Chondrocyte (in vitro differentiated cells): Measurements from ENCODE around the gene DENND1A. TPM values are rescaled to one million over a fixed set of nuclear protein-coding genes. Genes with fewer than 3 reads are reported as not detected.

Source experiments
- DNase-seq: peaks from one replicate; pipeline ENCODE4 v3.0.0; 2021; ENCODE audit warnings: mixed read lengths, low spot score
- H3K27ac Mint-ChIP-seq: one replicate; pipeline ENCODE4 v1.8.0; 2021; ENCODE audit warnings: mild to moderate bottlenecking, moderate library complexity, mixed read lengths; ENCODE audit not compliant: unreplicated experiment
- H3K27me3 Mint-ChIP-seq: 2 replicates; pipeline ENCODE4 v1.8.0; 2021; ENCODE audit warnings: low read depth, mixed read lengths
- H3K36me3 Mint-ChIP-seq: 2 replicates; pipeline ENCODE4 v1.8.0; 2021; ENCODE audit warnings: low read depth, mixed read lengths
- H3K4me1 Mint-ChIP-seq: 2 replicates; pipeline ENCODE4 v1.8.0; 2021; ENCODE audit warnings: low read depth, mild to moderate bottlenecking, mixed read lengths
- H3K4me3 Mint-ChIP-seq: one replicate; pipeline ENCODE4 v1.8.0; 2021; ENCODE audit warnings: mild to moderate bottlenecking, moderate library complexity, mixed read lengths; ENCODE audit not compliant: unreplicated experiment
- H3K9me3 Mint-ChIP-seq: 2 replicates; pipeline ENCODE4 v1.8.0; 2021; ENCODE audit warnings: low read depth, mixed read lengths
- total RNA-seq: library from RNA; stranded (reverse); gene quantifications from 3 replicates; pipeline ENCODE4 v1.2.1, GENCODE V29; 2021
- TF ChIP-seq, protein P1 (sequence below): fragments of 200-600 bp; sonication (generic); IDR thresholded peaks from 2 replicates; pipeline ENCODE4 v1.5.0; 2021; ENCODE audit warnings: antibody characterized with exemption, mild to moderate bottlenecking, moderate library complexity

Gene DENND1A
- total RNA-seq, 1 donor from 2014 or later: 15.3 TPM

DNA sequence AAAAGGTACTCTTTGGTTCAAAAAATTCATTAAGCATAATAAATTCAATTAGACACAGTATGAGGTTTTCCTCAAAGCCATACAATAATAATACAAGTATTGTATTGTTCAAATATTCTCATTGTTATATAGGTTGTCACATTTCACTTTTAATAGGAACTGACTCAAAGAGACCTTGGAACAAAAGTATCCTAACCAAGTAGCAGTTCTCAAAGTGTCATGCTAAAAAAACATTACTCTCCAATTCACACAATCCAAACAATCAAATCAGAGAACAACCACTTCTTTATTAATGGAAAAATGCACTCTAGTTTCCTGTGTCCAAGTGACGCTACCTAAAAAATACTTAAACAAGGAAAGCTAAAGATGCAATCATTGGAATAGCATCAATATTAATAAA lies 115.4 kb downstream of the DENND1A start:
- no peaks in the 10 kb centered on the region for H3K9me3 Mint-ChIP-seq
- no peak overlapping the region for H3K27ac Mint-ChIP-seq
- H3K27me3 Mint-ChIP-seq: no peaks in the 10 kb centered on the region
- peaks cover 5% of the 10 kb centered on the region for H3K4me1 Mint-ChIP-seq
- no peaks in the 10 kb centered on the region for H3K36me3 Mint-ChIP-seq
- H3K4me3 Mint-ChIP-seq: no peak overlapping the region
- TF ChIP-seq, protein P1, sequence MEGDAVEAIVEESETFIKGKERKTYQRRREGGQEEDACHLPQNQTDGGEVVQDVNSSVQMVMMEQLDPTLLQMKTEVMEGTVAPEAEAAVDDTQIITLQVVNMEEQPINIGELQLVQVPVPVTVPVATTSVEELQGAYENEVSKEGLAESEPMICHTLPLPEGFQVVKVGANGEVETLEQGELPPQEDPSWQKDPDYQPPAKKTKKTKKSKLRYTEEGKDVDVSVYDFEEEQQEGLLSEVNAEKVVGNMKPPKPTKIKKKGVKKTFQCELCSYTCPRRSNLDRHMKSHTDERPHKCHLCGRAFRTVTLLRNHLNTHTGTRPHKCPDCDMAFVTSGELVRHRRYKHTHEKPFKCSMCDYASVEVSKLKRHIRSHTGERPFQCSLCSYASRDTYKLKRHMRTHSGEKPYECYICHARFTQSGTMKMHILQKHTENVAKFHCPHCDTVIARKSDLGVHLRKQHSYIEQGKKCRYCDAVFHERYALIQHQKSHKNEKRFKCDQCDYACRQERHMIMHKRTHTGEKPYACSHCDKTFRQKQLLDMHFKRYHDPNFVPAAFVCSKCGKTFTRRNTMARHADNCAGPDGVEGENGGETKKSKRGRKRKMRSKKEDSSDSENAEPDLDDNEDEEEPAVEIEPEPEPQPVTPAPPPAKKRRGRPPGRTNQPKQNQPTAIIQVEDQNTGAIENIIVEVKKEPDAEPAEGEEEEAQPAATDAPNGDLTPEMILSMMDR: no peak
- DNase-seq: no peak

DNA sequence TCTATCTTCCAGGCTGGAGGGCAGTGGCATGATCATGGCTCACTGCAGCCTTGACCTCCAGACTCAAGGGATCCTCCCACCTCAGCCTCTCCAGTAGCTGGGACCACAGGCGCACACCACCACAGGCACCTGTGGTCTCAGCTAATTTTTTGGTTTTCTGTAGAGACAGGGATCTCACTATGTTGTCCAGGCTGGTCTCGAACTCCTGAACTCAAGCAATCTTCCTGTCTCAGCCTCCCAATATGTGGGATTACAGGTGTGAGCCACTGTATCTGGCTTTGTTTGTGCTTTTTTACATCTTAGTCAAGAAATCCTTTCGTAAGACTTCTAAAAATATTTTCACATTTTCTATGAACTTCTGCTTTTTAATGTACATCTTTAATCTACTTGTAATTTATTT lies 116.9 kb downstream of the DENND1A start:
- Mint-ChIP-seq H3K4me1 (peaks cover 5% of the 10 kb centered on the region), H3K4me3 (no peak overlapping the region), H3K27ac (no peak overlapping the region), H3K9me3 (no peaks in the 10 kb centered on the region), H3K36me3 (no peaks in the 10 kb centered on the region), H3K27me3 (no peaks in the 10 kb centered on the region)
- no peak for DNase-seq
- TF ChIP-seq, protein P1: no peak

DNA sequence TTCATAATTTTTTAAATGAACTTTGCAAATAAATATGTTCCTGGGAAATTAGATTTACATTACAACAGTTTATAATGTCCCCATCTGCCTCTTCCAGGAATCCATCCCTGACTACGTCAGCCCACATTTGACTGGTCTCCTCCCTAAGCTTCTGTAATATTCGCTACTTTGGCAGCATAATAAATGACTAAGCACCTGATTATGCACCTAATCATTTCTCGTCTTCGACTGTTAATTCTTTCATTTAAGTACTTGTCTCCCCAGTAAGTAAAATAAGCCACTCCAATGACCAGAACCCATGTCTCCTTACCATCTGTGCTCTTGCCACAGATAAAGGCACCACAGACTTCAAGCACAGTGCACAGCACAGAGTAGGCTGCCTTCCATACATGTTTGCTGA lies 122.7 kb downstream of the DENND1A start:
- no peaks in the 10 kb centered on the region for H3K36me3 Mint-ChIP-seq

DNA sequence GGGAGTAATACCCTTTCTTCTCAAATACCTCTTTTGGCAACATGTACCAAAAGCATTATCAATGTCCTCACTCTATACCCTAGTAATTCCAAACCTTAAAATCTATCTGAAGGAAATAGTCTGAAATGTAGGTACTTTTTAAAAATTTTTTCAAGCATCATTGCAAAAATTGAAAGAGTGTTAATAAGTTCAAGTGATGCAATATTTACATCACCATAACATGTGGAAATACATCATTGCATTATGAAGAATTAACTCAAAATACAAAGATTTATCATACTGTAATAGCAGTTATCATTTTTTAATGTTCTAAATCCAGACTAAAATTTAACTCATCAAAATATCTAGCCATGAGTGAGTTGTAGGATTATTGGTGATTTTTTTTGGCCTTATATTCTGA lies 123.1 kb downstream of the DENND1A start:
- no peaks in the 10 kb centered on the region for H3K9me3 Mint-ChIP-seq
- no peaks in the 10 kb centered on the region for H3K4me1 Mint-ChIP-seq
- H3K27ac Mint-ChIP-seq: no peak overlapping the region
- TF ChIP-seq, protein P1: no peak
- H3K4me3 Mint-ChIP-seq: no peak overlapping the region
- no peaks in the 10 kb centered on the region for H3K27me3 Mint-ChIP-seq
- H3K36me3 Mint-ChIP-seq: no peaks in the 10 kb centered on the region
- no peak for DNase-seq

More for the DNA sequence above, 122.7 kb downstream of the DENND1A start:
- DNase-seq: no peak
- H3K4me3 Mint-ChIP-seq: no peak overlapping the region
- no peaks in the 10 kb centered on the region for H3K4me1 Mint-ChIP-seq
- H3K9me3 Mint-ChIP-seq: no peaks in the 10 kb centered on the region
- H3K27ac Mint-ChIP-seq: no peak overlapping the region
- TF ChIP-seq, protein P1: no peak
- no peaks in the 10 kb centered on the region for H3K27me3 Mint-ChIP-seq

DNA sequence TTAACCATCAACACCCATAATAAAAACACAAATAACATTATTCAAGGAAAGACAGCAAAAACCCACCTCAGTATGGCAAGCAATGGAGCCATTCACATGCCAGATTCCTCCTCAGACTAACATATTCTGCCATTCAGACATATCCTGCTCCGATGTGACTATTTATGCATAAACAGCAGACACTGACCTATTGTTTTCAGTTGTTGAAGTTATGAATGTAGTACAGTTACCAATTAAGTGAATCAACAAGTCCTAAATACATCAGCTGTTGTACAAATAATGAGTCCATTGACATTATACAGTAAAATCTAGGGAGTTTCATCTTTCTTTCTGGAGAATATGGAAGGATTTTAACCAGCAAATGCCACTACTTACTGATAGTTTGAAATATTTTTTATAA lies 131.7 kb downstream of the DENND1A start:
- Mint-ChIP-seq H3K4me1 (peaks cover 15% of the 10 kb centered on the region), H3K27me3 (no peaks in the 10 kb centered on the region), H3K9me3 (no peaks in the 10 kb centered on the region), H3K4me3 (no peak overlapping the region), H3K36me3 (no peaks in the 10 kb centered on the region), H3K27ac (no peak overlapping the region)
- TF ChIP-seq, protein P1: no peak
- no peak for DNase-seq
